ENCODE measurements around the gene STX4.

DNA sequence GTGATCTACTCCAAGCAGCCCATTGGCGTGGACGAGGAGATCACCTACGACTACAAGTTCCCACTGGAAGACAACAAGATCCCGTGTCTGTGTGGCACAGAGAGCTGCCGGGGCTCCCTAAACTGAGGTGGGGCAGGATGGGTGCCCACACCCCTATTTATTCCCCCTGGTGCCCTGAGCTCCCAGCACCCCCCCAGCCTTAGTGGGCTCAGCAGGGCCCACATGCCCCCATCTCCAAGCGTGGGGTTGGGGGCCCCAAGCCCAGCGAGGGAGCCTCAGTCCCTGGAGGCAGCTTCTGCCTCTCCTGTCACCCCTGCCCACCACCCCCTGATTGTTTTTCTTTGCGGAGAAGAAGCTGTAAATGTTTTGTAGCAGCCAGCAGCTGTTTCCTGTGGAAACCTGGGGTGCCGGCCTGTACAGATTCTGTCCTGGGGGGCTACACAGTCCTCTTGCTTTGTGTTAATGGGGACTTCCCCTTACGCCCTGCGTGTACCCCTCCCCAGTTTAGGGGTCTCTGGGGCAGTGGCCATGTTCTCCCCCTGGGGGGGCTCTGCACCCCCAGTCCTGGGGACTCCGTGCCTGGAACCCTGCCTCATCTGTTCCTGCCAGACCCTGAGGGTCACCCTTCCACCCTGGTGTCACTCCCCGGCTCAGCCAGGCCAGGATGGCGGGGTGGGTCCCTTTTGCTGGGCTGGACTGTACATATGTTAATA is 49.3 kb upstream of the STX4 start:
- TF ChIP-seq, protein P1, sequence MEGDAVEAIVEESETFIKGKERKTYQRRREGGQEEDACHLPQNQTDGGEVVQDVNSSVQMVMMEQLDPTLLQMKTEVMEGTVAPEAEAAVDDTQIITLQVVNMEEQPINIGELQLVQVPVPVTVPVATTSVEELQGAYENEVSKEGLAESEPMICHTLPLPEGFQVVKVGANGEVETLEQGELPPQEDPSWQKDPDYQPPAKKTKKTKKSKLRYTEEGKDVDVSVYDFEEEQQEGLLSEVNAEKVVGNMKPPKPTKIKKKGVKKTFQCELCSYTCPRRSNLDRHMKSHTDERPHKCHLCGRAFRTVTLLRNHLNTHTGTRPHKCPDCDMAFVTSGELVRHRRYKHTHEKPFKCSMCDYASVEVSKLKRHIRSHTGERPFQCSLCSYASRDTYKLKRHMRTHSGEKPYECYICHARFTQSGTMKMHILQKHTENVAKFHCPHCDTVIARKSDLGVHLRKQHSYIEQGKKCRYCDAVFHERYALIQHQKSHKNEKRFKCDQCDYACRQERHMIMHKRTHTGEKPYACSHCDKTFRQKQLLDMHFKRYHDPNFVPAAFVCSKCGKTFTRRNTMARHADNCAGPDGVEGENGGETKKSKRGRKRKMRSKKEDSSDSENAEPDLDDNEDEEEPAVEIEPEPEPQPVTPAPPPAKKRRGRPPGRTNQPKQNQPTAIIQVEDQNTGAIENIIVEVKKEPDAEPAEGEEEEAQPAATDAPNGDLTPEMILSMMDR (conservative IDR thresholded peaks at IDR 0.05; ENCODE audit: low read length), result no peak
- no peak for TF ChIP-seq EZH2phosphoT487 (IDR thresholded peaks at IDR 0.05; ENCODE audit: borderline replicate concordance)
